HG03039 (cell line): Measurements from ENCODE around the gene TMEM234.

Source experiments
- ATAC-seq: cut with Tn5 transposase; IDR thresholded peaks from one replicate; pipeline ENCODE4 v1.9.1; 2021; ENCODE audit warnings: mild to moderate bottlenecking, moderate library complexity; ENCODE audit not compliant: unreplicated experiment

The TMEM234 gene

DNA sequence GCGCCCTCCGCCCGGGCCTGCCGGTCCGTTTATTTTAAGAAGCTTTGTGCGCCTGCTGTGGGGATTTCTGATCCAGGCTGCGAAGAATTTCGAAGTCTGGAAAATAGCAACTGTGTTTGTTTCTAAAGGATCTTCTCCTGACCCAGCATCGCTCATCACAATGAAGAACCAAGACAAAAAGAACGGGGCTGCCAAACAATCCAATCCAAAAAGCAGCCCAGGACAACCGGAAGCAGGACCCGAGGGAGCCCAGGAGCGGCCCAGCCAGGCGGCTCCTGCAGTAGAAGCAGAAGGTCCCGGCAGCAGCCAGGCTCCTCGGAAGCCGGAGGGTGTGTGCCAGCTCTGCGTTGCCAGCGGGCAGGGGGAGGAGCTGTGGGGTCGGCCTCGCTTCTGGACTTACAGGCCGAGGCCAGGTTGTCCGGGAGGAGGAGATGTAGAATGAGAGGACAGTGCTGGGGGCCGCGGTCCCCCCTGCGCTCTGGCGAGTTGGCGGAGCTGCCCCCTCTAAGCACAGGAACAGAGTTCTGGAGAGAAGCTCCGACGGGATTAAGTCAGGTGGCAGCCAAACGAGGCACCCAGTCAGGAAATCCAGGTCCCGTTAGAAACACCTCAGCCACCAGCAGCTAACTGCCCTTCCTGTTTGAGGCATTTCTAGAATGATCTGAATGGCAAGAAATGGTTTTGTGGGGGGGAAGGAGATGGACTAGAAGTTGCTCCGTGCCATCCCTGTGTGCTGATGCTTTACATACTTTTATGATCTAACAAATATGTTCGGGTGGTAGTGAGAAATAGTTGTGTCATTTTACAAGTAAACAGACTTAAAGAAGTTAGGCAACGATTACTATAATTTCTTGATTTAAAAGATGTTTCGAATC is 41.7 kb downstream of the TMEM234 start:
- no peak for ATAC-seq

DNA sequence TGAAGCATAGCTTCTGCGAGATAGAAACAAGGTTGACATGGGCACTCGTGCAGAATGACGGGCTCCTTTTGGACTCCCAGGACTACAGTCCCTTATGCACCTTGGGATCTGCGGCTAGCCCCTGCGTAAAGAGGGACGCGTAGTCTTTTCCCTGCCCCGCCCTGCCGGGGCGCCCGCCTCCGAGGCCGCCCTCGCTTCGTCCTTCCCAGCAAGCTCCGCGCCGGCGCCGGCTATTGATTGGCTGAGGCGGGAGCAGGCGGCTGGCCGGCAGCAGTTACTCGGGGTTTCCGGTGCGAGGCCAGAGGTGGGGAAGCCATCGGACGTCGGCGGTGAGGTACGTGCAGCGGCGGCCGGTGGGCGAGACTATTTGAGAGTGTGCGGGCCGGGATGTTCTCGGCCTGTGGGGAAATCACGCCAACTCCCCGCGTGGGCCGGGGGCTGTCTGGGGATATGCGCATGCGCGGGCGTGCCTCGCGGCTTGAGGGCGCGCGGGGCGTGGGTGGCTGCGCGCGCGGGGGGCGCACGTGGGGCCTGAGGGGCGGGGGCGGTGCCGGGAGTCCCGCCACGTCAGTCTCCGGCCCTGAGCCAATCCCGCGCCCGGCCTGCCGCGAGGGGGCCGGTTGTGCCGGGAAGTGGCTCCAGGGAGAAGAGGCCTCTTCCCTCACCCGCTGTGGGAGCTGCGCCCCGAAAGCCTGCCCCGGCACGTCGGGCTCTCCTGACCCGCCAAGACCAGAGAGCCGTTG is 42.5 kb downstream of the TMEM234 start, which contains the start of gene TXLNA:
Gene TXLNA, plus strand, starts transcription at position 233 of the 743 bp plus-strand sequence. CDS start 671 bp downstream, outside the sequence.
- peak; percentile 75 for ATAC-seq

DNA sequence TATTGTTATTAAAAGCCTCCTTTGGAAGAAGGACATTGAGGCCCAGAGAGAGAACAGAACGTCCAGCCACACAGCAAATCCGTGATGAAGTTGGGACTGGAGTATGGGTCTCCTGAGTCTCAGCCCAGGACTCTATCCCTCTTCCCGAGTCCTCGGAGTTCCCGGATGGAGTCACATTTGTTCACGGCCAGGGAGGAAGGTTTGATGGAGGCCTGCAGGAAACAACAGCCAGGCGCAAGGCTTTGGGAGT is 43.0 kb downstream of the TMEM234 start:
- no peak for ATAC-seq

DNA sequence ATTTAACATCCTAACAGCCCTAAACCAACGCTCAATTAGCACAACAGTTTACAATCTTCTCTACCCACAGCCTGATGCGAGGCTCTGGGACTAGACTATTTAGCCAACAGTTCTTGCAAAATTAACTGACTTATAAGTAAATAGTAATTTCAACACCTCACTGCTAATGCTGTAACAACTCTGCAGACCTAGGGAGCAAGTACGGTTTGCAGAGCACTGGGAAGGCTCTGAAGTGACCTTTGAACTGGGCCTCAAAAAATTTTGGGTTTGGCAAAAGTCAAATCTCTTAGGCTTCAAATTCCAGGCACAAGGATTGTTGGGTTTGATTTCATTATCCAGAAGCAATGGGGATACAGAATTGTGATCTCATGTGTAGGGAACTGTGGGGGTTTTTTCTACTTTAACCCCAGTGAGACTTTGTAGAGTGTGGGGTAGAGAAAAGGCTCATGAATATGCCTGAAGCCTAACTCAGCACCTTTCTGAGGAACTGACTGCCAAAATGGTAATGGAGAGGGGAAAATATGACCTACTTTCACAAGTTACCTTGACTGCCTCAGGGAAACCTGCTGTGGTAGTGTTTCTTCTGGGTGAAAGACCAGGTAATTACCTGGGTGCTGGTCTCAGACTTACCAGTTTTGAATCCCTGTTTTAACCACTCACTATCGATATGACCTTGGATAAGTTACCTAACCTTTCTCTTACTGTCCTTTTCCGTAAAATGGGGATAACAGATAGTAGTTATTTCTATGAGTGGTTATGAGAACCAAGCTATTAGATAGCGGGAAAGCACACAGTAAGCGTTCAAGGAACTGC is 43.6 kb downstream of the TMEM234 start:
- ATAC-seq = no peak

DNA sequence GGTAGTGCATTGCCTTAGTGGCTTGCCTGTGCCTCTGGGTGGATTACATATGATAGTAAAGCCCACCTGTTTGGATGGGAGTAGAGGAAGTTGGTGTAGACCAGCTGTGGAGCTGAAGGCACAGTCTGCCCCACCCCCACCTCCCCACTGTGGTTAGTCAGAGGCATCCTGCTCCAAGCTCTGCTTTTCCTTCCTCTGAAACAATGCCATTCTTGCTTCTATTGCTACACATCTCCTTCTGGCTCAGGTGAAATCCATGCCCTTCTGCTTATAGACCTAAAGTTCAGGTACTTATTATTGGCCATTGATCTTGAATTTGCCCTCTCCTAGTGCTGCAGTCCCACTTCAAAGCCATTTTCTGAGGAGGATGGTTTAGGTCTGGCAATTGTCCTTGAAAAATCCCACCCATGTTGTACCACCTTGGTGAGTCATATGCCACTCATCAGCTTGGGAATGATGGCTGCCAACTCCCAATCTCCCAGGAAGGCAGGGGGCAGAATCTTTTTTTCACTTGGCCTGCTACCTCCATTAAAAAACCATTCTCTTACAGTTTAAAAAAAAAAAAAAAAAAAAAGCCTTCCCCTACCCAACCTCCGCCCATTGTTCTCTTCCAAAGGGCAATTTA is 49.4 kb downstream of the TMEM234 start:
- ATAC-seq = no peak

DNA sequence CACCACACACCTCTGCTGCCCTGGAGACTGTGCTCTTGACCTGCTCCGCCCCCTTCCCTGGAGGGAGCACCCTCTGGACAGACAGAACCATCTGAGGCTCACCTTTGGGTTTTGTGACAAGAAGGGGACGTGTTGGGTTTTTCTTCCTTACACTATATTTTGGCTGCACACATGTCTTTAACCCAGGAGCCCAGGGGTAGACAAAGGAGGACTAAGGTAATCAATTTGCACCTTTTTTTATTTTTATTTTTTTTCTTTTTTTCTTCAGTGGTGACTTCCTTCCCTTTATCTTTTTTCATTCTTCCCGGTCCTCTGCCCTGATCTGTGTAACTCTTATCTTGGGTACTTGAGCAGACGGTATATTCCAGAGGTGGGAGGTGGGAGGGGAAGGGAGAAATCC is 51.2 kb downstream of the TMEM234 start:
- no peak for ATAC-seq
